HG02588 (cell line): Measurements from ENCODE around the gene GLIPR1L2.

Source experiments
- ATAC-seq: cut with Tn5 transposase; IDR thresholded peaks from one replicate; pipeline ENCODE4 v1.9.1; 2021; ENCODE audit warnings: mild to moderate bottlenecking, moderate library complexity; ENCODE audit not compliant: unreplicated experiment

Gene GLIPR1L2

GRCh38 chr12:75476071-75476470, 85.2 kb downstream of the GLIPR1L2 start:
- ATAC-seq, result no peak

GRCh38 chr12:75477137-75477536, 86.2 kb downstream of the GLIPR1L2 start:
- ATAC-seq, result no peak

- ATAC-seq, result no peak
Measured at GRCh38 chr12:75478116-75478794, 87.4 kb downstream of the GLIPR1L2 start.

- peak; percentile 31 for ATAC-seq
Measured at GRCh38 chr12:75479963-75480461, 89.1 kb downstream of the GLIPR1L2 start.

- ATAC-seq, result peak; percentile 91
Measured at GRCh38 chr12:75480469-75480949, 89.6 kb downstream of the GLIPR1L2 start, which contains the start of gene GLIPR1. GLIPR1 (plus strand) TSS chr12:75480755; CDS start chr12:75480881, 126 bp downstream.

GRCh38 chr12:75481013-75481705, 90.3 kb downstream of the GLIPR1L2 start:
- ATAC-seq, result peak; percentile 10

GRCh38 chr12:75481774-75482173, 90.9 kb downstream of the GLIPR1L2 start:
- ATAC-seq, result no peak
